ENCODE results near the gene CACNG4. TPM values are rescaled to one million over a fixed set of nuclear protein-coding genes. Genes with fewer than 3 reads are reported as not detected.
A peak's percentile ranks its signal among the peaks of the same experiment; 100 is the strongest.

Gene CACNG4
- total RNA-seq (2012; rRNA removed) = under 0.01 TPM in 2 replicates
- 0.44 and 0.53 TPM in 2 replicates for polyA plus RNA-seq (2012; rRNA removed)
- 0.25 and 0.42 TPM in 2 replicates for polyA plus RNA-seq (2012; cell fraction: cytosol; rRNA removed)
- polyA plus RNA-seq (2012; cell fraction: nucleus; rRNA removed; ENCODE audit: low replicate concordance) = 0.16 and 0.33 TPM in 2 replicates
- percentile 22 among the genes with signal in this experiment for Bru-seq, nascent RNA
- percentile 22 among the genes with signal in this experiment for BruChase-seq, experiment 1, labeled RNA remaining after a 6-hour chase
- percentile 17 among the genes with signal in this experiment for BruChase-seq, experiment 2, labeled RNA remaining after a 2-hour chase
- long read RNA-seq = 0 reads

GRCh38 chr17:66963909-66964771, at the start of gene CACNG4:
CACNG4 (plus strand) TSS chr17:66964707; CDS start chr17:66964912, 205 bp downstream.
- Histone ChIP-seq H2BK20ac (ENCODE audit: low read depth, low read length) (no peak within 1 kb of the TSS), H2AFZ (replicated peaks; ENCODE audit: low read length, poor library complexity) (peak within 1 kb of the TSS; percentile 85), H3K9me3 (ENCODE audit: control insufficient read depth, insufficient read depth, low read length) (no peaks in the 10 kb centered on the region), H2AK5ac (ENCODE audit: low read depth, low read length) (no peak within 1 kb of the TSS), H3K56ac (ENCODE audit: extremely low read depth, insufficient read depth, low read length) (no peak within 1 kb of the TSS), H3K18ac (ENCODE audit: low read depth, low read length) (no peak within 1 kb of the TSS), H2BK120ac (ENCODE audit: low read depth, low read length) (no peak within 1 kb of the TSS), H3K4me2 (ENCODE audit: low read depth, low read length) (peak within 1 kb of the TSS; percentile 80), H4K91ac (ENCODE audit: insufficient read depth, low read depth, low read length) (no peak within 1 kb of the TSS), H2BK15ac (ENCODE audit: low read depth, low read length) (no peak within 1 kb of the TSS), H4K5ac (ENCODE audit: low read depth, low read length) (no peak within 1 kb of the TSS), H3K9ac (ENCODE audit: low read depth, low read length) (no peak within 1 kb of the TSS), H3K4ac (ENCODE audit: low read depth, low read length) (no peak within 1 kb of the TSS), H3K4me3 (ENCODE audit: insufficient read depth, low read depth, low read length) (peak within 1 kb of the TSS; percentile 43), H3K4me1 (ENCODE audit: control insufficient read depth, insufficient read depth, low read length) (peaks cover 3% of the 10 kb centered on the region), H2AK9ac (replicated peaks; ENCODE audit: low read depth, low read length, poor library complexity) (peak within 1 kb of the TSS; percentile 18), H3K27me3 (ENCODE audit: control insufficient read depth, insufficient read depth, low read length) (peaks cover 74% of the 10 kb centered on the region), H3K23ac (ENCODE audit: low read depth, low read length) (peak within 1 kb of the TSS; percentile 31; the same call in 1 of the 2 replicates), H4K20me1 (ENCODE audit: insufficient read depth, low read length) (no peaks in the 10 kb centered on the region), H3K36me3 (ENCODE audit: control insufficient read depth, insufficient read depth, low read length) (no peaks in the 10 kb centered on the region), H3K9me1 (ENCODE audit: insufficient read depth, low read length) (no peaks in the 10 kb centered on the region), H4K8ac (ENCODE audit: low read depth in 2 of 2, low read length in 2 of 2) (no peak within 1 kb of the TSS), H3K79me1 (ENCODE audit: low read depth in 1 of 2, low read length in 2 of 2) (no peaks in the 10 kb centered on the region), H3K27ac (ENCODE audit: insufficient read depth, low read length) (no peak within 1 kb of the TSS), H3K14ac (replicated peaks; ENCODE audit: low read depth, low read length) (no peak within 1 kb of the TSS), H2BK5ac (ENCODE audit: low read depth, low read length, poor library complexity, severe bottlenecking) (no peak within 1 kb of the TSS)
- intact Hi-C loops (cut with micrococcal nuclease) = no loop called here
- POLR2A ChIA-PET (ENCODE audit: unreplicated experiment) = no interaction called here
- CTCF ChIA-PET = no interaction called here
- no TSS peak for BruUV-seq (replicated peaks)
- ATAC-seq (ENCODE audit: low read depth) = peak; percentile 48
- no peak for TF ChIP-seq FOS (IDR thresholded peaks at IDR 0.05; ENCODE audit: low read depth, low read length)
- no peak for TF ChIP-seq USF2 (IDR thresholded peaks at IDR 0.05; ENCODE audit: low read depth, low read length)
- TF ChIP-seq MAZ (IDR thresholded peaks at IDR 0.05; ENCODE audit: borderline replicate concordance, low read depth, low read length) = no peak
- no peak for TF ChIP-seq RFX5 (IDR thresholded peaks at IDR 0.05; ENCODE audit: low read depth, low read length)
- no peak for TF ChIP-seq MXI1 (IDR thresholded peaks at IDR 0.05; ENCODE audit: borderline replicate concordance, low read depth, low read length)
- no peak for TF ChIP-seq MAFK (IDR thresholded peaks at IDR 0.05; ENCODE audit: low read depth, low read length)
- TF ChIP-seq NFE2L2 (IDR thresholded peaks at IDR 0.05; ENCODE audit: low read depth, low read length) = no peak
- TF ChIP-seq RAD21 (IDR thresholded peaks at IDR 0.05; ENCODE audit: low read length) = no peak
- no peak for TF ChIP-seq BHLHE40 (IDR thresholded peaks at IDR 0.05; ENCODE audit: low read depth, low read length)
- TF ChIP-seq CEBPB (IDR thresholded peaks at IDR 0.05; ENCODE audit: low read depth, low read length) = no peak
- dilution Hi-C loops (cut with HindIII; ENCODE audit: low sequenced_read_pairs, unreplicated experiment) = no loop called here
- in situ Hi-C loops (cut with MboI; ENCODE audit: low sequenced_read_pairs) = no loop called here
- DNase-seq = no peak
- 3% methylated on average over 15 of the region's 71 CpGs; no CpG with 5 or more reads in 1 of the 2 experiments for WGBS, 2 experiments (ENCODE audit: extremely low coverage in 2 of 2, insufficient read length in 1 of 2)

Data from IMR-90 (cell line).